CD4-positive, alpha-beta T cell treated with Interleukin-12 subunit alpha and Interleukin-12 subunit beta, for 1 hour (primary cell): ENCODE results near the gene IGFL2.
"Not testable (repeated sequence)": the region's sequence is repeated elsewhere in the genome, so short reads cannot be mapped to it uniquely, and the experiment has no call there.

ENCODE experiments used
- DNase-seq: peaks from one replicate; pipeline ENCODE4 v3.0.0-alpha.2; 2020

The IGFL2 gene

GRCh38 chr19:46191972-46192371 is 43.9 kb downstream of the IGFL2 start:
- DNase-seq: no peak

GRCh38 chr19:46192626-46192991 is 44.6 kb downstream of the IGFL2 start:
- not testable (repeated sequence) for DNase-seq

GRCh38 chr19:46192992-46193650 is 45.1 kb downstream of the IGFL2 start:
- DNase-seq: no peak

- DNase-seq: no peak
These were observed 45.6 kb downstream of the IGFL2 start for GRCh38 chr19:46193678-46194077.

- no peak for DNase-seq
These were observed 47.1 kb downstream of the IGFL2 start for GRCh38 chr19:46195104-46195503.

GRCh38 chr19:46195919-46196318 is 47.9 kb downstream of the IGFL2 start:
- DNase-seq: not testable (repeated sequence)

GRCh38 chr19:46196410-46197124 is 48.5 kb downstream of the IGFL2 start:
- DNase-seq: no peak

GRCh38 chr19:46197314-46198070 is 49.5 kb downstream of the IGFL2 start:
- no peak for DNase-seq

GRCh38 chr19:46198756-46199155 is 50.7 kb downstream of the IGFL2 start:
- no peak for DNase-seq

- DNase-seq: no peak
These were observed 53.6 kb downstream of the IGFL2 start for GRCh38 chr19:46201454-46202310.

- DNase-seq: no peak
These were observed 54.4 kb downstream of the IGFL2 start for GRCh38 chr19:46202426-46202825.

GRCh38 chr19:46202872-46203860 is 55.1 kb downstream of the IGFL2 start:
- DNase-seq: no peak

GRCh38 chr19:46204008-46204407 is 56.0 kb downstream of the IGFL2 start:
- DNase-seq: no peak

- no peak for DNase-seq
These were observed 57.3 kb downstream of the IGFL2 start for GRCh38 chr19:46205183-46205984.

GRCh38 chr19:46206176-46206575 is 58.1 kb downstream of the IGFL2 start:
- no peak for DNase-seq

GRCh38 chr19:46206682-46207081 is 58.6 kb downstream of the IGFL2 start:
- DNase-seq: no peak

- not testable (repeated sequence) for DNase-seq
These were observed 59.8 kb downstream of the IGFL2 start for GRCh38 chr19:46207858-46208257.

GRCh38 chr19:46209051-46209450 is 61.0 kb downstream of the IGFL2 start:
- DNase-seq: no peak

- no peak for DNase-seq
These were observed 61.4 kb downstream of the IGFL2 start for GRCh38 chr19:46209472-46209871.

GRCh38 chr19:46210669-46211068 is 62.6 kb downstream of the IGFL2 start:
- DNase-seq: no peak
